Hepatocyte (in vitro differentiated cells): Measurements from ENCODE around the gene FGFBP3. TPM values are rescaled to one million over a fixed set of nuclear protein-coding genes. Genes with fewer than 3 reads are reported as not detected.

ENCODE experiments used
- DNase-seq: peaks from one replicate; pipeline ENCODE4 v3.0.0-alpha.2; 2016; ENCODE audit warnings: low spot score
- H2AFZ ChIP-seq: fragments of 200-600 bp; sonication (generic); 2 replicates; pipeline ENCODE4 v1.6.0; 2016; ENCODE audit warnings: antibody characterized with exemption, mild to moderate bottlenecking
- H3K27ac ChIP-seq: fragments of 200-600 bp; sonication (generic); 2 replicates; pipeline ENCODE4 v1.5.1; 2016; ENCODE audit warnings: mild to moderate bottlenecking
- H3K27me3 ChIP-seq: fragments of 200-600 bp; sonication (generic); 2 replicates; pipeline ENCODE4 v1.6.1; 2016
- H3K36me3 ChIP-seq: fragments of 200-600 bp; sonication (generic); replicated peaks from 2 replicates; pipeline ENCODE4 v1.5.1; 2016; ENCODE audit warnings: low read depth; ENCODE audit not compliant: insufficient read depth
- H3K4me1 ChIP-seq: fragments of 200-600 bp; sonication (generic); 2 replicates; pipeline ENCODE4 v1.5.1; 2016; ENCODE audit warnings: mild to moderate bottlenecking, moderate library complexity; ENCODE audit not compliant: insufficient read depth
- H3K4me2 ChIP-seq: fragments of 200-600 bp; sonication (generic); 2 replicates; pipeline ENCODE4 v1.6.0; 2016
- H3K4me3 ChIP-seq: fragments of 200-600 bp; sonication (generic); 2 replicates; pipeline ENCODE4 v1.5.1; 2016; ENCODE audit warnings: mild to moderate bottlenecking
- H3K79me2 ChIP-seq: fragments of 200-600 bp; sonication (generic); 2 replicates; pipeline ENCODE4 v1.6.0; 2017; ENCODE audit warnings: mild to moderate bottlenecking
- H3K9me2 ChIP-seq: fragments of 200-600 bp; sonication (generic); replicated peaks from 2 replicates; pipeline ENCODE4 v1.6.0; 2017; ENCODE audit warnings: mild to moderate bottlenecking; ENCODE audit not compliant: insufficient read depth
- H3K9me3 ChIP-seq: fragments of 200-600 bp; sonication (generic); 2 replicates; pipeline ENCODE4 v1.5.1; 2016; ENCODE audit warnings: low read depth, mild to moderate bottlenecking
- H4K20me1 ChIP-seq: fragments of 200-600 bp; sonication (generic); 2 replicates; pipeline ENCODE4 v1.6.0; 2016; ENCODE audit warnings: mild to moderate bottlenecking; ENCODE audit not compliant: insufficient read depth, poor library complexity, severe bottlenecking
- EZH2 ChIP-seq: fragments of 200-600 bp; sonication (generic); IDR thresholded peaks from 2 replicates; pipeline ENCODE4 v1.6.1; 2016; ENCODE audit warnings: antibody characterized with exemption, mild to moderate bottlenecking, borderline replicate concordance
- EZH2phosphoT487 ChIP-seq: fragments of 200-600 bp; sonication (generic); IDR thresholded peaks from one replicate; pipeline ENCODE4 v1.6.1; 2018; ENCODE audit warnings: antibody characterized with exemption, mild to moderate bottlenecking, low read depth, moderate library complexity; ENCODE audit not compliant: unreplicated experiment, severe bottlenecking
- WGBS: methylation state at CpG from one replicate; pipeline ENCODE4 v1.1.6; 2016; ENCODE audit warnings: low lambda C conversion rate; ENCODE audit errors: missing lambda C conversion rate; 5-methylcytosine and 5-hydroxymethylcytosine counted together
- polyA plus RNA-seq: library from polyadenylated mRNA; unstranded; fragments of >200 nt; fragmentation: Nextera tagmentation; extraction: Ambion mirVana; gene quantifications from 2 replicates; pipeline ENCODE4 v1.2.1, GENCODE V29; 2016
- total RNA-seq: library from RNA; depleted of rRNA; stranded (reverse); fragments of >200 nt; gene quantifications from 2 replicates; pipeline ENCODE4 v1.2.3, GENCODE V29; 2014
- TF ChIP-seq, protein P1 (sequence below): fragments of 200-600 bp; sonication (generic); IDR thresholded peaks from 2 replicates; pipeline ENCODE4 v1.5.1; 2016; ENCODE audit warnings: antibody characterized with exemption, mild to moderate bottlenecking; ENCODE audit not compliant: poor library complexity

Gene FGFBP3
- total and polyA plus RNA-seq, 2 experiments from 2014 or later = 1.5 to 2.6 TPM

DNA sequence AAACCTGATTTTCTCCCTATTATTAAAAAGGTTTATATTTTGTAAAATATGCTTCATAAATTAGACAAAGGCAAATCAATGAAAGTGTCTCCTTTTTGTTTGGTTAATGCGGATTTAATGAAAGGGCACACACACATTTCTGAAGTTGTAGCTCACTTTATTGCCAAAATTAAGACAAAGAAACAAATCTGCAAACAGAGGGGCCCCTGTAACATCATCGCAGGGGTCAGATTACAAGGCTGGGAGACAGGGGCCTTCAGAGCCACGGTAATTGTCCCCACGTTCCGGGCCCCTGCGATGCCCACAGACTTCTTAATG is 22.4 kb downstream of the FGFBP3 start:
- Histone ChIP-seq H3K4me2 (peak overlapping the region; percentile 96), H3K9me2 (no peaks in the 10 kb centered on the region), H3K4me1 (peaks cover 19% of the 10 kb centered on the region), H3K27me3 (no peaks in the 10 kb centered on the region), H3K9me3 (no peaks in the 10 kb centered on the region), H3K4me3 (peak overlapping the region; percentile 71), H2AFZ (peak overlapping the region; percentile 92), H3K27ac (peak overlapping the region; percentile 36), H3K79me2 (no peaks in the 10 kb centered on the region), H3K36me3 (no peaks in the 10 kb centered on the region), H4K20me1 (no peaks in the 10 kb centered on the region)
- DNase-seq = no peak
- WGBS = 9% methylated on average over 6 of the region's 6 CpGs
- TF ChIP-seq EZH2 (no peak), EZH2phosphoT487 (no peak)
- TF ChIP-seq, protein P1, sequence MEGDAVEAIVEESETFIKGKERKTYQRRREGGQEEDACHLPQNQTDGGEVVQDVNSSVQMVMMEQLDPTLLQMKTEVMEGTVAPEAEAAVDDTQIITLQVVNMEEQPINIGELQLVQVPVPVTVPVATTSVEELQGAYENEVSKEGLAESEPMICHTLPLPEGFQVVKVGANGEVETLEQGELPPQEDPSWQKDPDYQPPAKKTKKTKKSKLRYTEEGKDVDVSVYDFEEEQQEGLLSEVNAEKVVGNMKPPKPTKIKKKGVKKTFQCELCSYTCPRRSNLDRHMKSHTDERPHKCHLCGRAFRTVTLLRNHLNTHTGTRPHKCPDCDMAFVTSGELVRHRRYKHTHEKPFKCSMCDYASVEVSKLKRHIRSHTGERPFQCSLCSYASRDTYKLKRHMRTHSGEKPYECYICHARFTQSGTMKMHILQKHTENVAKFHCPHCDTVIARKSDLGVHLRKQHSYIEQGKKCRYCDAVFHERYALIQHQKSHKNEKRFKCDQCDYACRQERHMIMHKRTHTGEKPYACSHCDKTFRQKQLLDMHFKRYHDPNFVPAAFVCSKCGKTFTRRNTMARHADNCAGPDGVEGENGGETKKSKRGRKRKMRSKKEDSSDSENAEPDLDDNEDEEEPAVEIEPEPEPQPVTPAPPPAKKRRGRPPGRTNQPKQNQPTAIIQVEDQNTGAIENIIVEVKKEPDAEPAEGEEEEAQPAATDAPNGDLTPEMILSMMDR = no peak

GRCh38 chr10:91885362-91886079 is 23.8 kb downstream of the FGFBP3 start:
- Histone ChIP-seq H2AFZ (no peak overlapping the region), H3K79me2 (no peaks in the 10 kb centered on the region), H3K9me2 (no peaks in the 10 kb centered on the region), H3K4me1 (peaks cover 19% of the 10 kb centered on the region), H4K20me1 (no peaks in the 10 kb centered on the region), H3K27me3 (no peaks in the 10 kb centered on the region), H3K9me3 (no peaks in the 10 kb centered on the region), H3K36me3 (no peaks in the 10 kb centered on the region), H3K4me2 (no peak overlapping the region), H3K27ac (no peak overlapping the region), H3K4me3 (no peak overlapping the region)
- no peak for TF ChIP-seq EZH2phosphoT487
- TF ChIP-seq, protein P1 = no peak
- WGBS = 98% methylated on average over 9 of the region's 9 CpGs
- no peak for DNase-seq

DNA sequence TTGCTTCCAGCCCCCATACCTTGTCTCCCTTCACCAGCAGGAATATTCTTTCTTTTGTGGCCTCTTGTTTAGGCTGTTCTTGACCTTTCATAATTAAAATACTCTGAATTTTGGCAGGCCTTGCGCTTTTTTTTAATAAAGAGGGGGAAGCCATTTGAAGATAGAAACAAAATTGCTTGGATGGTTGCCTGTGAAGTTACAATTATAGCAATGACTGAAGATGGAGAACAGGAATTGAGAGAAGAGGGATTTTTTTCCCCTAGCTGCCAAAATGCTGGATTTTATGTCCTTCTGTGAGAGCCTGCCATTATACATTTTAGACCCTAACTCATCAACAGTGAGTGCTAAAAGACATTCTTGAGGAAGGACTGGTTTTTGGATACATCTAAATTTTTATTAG is 24.8 kb downstream of the FGFBP3 start:
- H3K79me2 ChIP-seq = no peaks in the 10 kb centered on the region
- peak overlapping the region; percentile 10 for H3K27ac ChIP-seq
- TF ChIP-seq EZH2phosphoT487 (no peak), EZH2 (no peak)
- TF ChIP-seq, protein P1 = no peak
- 100% methylated on average over 1 of the region's 1 CpG for WGBS
- peak overlapping the region; percentile 62 for H3K4me2 ChIP-seq
- no peaks in the 10 kb centered on the region for H4K20me1 ChIP-seq
- DNase-seq = no peak
- no peak overlapping the region for H3K4me3 ChIP-seq
- no peaks in the 10 kb centered on the region for H3K36me3 ChIP-seq
- H3K27me3 ChIP-seq = no peaks in the 10 kb centered on the region
- H2AFZ ChIP-seq = no peak overlapping the region
- H3K4me1 ChIP-seq = peaks cover 19% of the 10 kb centered on the region
- H3K9me3 ChIP-seq = no peaks in the 10 kb centered on the region
- H3K9me2 ChIP-seq = no peaks in the 10 kb centered on the region
